Neuronal stem cell (in vitro differentiated cells): ENCODE data around the gene CHD6.

Source experiments
- DNase-seq: peaks from one replicate; pipeline ENCODE4 v3.0.0-alpha.2; 2013; ENCODE audit warnings: low spot score
- H2AFZ ChIP-seq: one replicate; pipeline ENCODE4 v1.6.1; 2013; ENCODE audit warnings: mild to moderate bottlenecking, low read length, inconsistent platforms
- H2AK5ac ChIP-seq: 2 replicates; pipeline ENCODE4 v1.6.1; 2013; ENCODE audit warnings: low read depth, mild to moderate bottlenecking, inconsistent platforms, low read length, moderate library complexity, mixed read lengths
- H2BK120ac ChIP-seq: 2 replicates; pipeline ENCODE4 v1.6.1; 2013; ENCODE audit warnings: low read depth, mild to moderate bottlenecking, inconsistent platforms, low read length, moderate library complexity, mixed read lengths
- H2BK12ac ChIP-seq: one replicate; pipeline ENCODE4 v1.6.1; 2013; ENCODE audit warnings: low read length, inconsistent platforms
- H2BK15ac ChIP-seq: 2 replicates; pipeline ENCODE4 v1.6.1; 2013; ENCODE audit warnings: mild to moderate bottlenecking, low read length, inconsistent platforms, mixed read lengths
- H2BK5ac ChIP-seq: one replicate; pipeline ENCODE4 v1.6.1; 2013; ENCODE audit warnings: inconsistent platforms, mild to moderate bottlenecking, low read length, moderate library complexity
- H3K14ac ChIP-seq: one replicate; pipeline ENCODE4 v1.6.1; 2013; ENCODE audit warnings: low read length, inconsistent platforms
- H3K18ac ChIP-seq: 2 replicates; pipeline ENCODE4 v1.6.1; 2013; ENCODE audit warnings: low read length, inconsistent platforms
- H3K23ac ChIP-seq: 2 replicates; pipeline ENCODE4 v1.6.1; 2013; ENCODE audit warnings: low read depth, mild to moderate bottlenecking, mixed read lengths, low read length, inconsistent platforms; ENCODE audit not compliant: poor library complexity
- H3K27ac ChIP-seq: replicated peaks from 3 replicates; pipeline ENCODE4 v1.5.1; 2013; ENCODE audit warnings: low read length, inconsistent platforms
- H3K27me3 ChIP-seq, 3 experiments: 2 replicates each; pipeline ENCODE4 v1.6.1; 2013; ENCODE audit warnings: low read length in 3 of 3, mild to moderate bottlenecking in 2 of 3, inconsistent platforms in 1 of 3, low read depth in 1 of 3, mixed read lengths in 1 of 3, moderate library complexity in 1 of 3; ENCODE audit not compliant: control insufficient read depth in 3 of 3, insufficient read depth in 3 of 3
- H3K36me3 ChIP-seq, 2 donors: replicated peaks in 1 of 2; 2 replicates each; pipeline ENCODE4 v1.6.1; 2013; ENCODE audit warnings: low read length in 2 of 2; ENCODE audit not compliant: control insufficient read depth in 2 of 2, insufficient read depth in 2 of 2
- H3K4ac ChIP-seq: 2 replicates; pipeline ENCODE4 v1.6.1; 2013; ENCODE audit warnings: inconsistent platforms, mild to moderate bottlenecking, low read length, moderate library complexity
- H3K4me1 ChIP-seq, 2 donors: 1 replicate in 1 of 2; 2 replicates in 1 of 2; pipeline ENCODE4 v1.6.1; 2013; ENCODE audit warnings: low read length in 2 of 2, low read depth in 1 of 2; ENCODE audit not compliant: control insufficient read depth in 2 of 2, insufficient read depth in 1 of 2
- H3K4me2 ChIP-seq: one replicate; pipeline ENCODE4 v1.6.1; 2013; ENCODE audit warnings: mild to moderate bottlenecking, low read length, inconsistent platforms; ENCODE audit not compliant: insufficient read depth, poor library complexity, severe bottlenecking
- H3K4me3 ChIP-seq, 2 donors: 2 replicates each; pipeline ENCODE4 v1.5.1; 2013; ENCODE audit warnings: low read length in 2 of 2, mild to moderate bottlenecking in 2 of 2, inconsistent platforms in 1 of 2, moderate library complexity in 1 of 2
- H3K79me1 ChIP-seq: one replicate; pipeline ENCODE4 v1.6.1; 2013; ENCODE audit warnings: low read depth, mild to moderate bottlenecking, inconsistent platforms, low read length, moderate library complexity
- H3K9ac ChIP-seq: one replicate; pipeline ENCODE4 v1.6.1; 2013; ENCODE audit warnings: mild to moderate bottlenecking, low read depth, low read length, inconsistent platforms; ENCODE audit not compliant: poor library complexity
- H3K9me3 ChIP-seq, 2 donors: replicated peaks in 1 of 2; 2 replicates each; pipeline versions ENCODE3 to v1.6.1; 2013; ENCODE audit warnings: low read length in 2 of 2, mild to moderate bottlenecking in 2 of 2, inconsistent platforms in 1 of 2, low read depth in 1 of 2, mixed read lengths in 1 of 2, moderate library complexity in 1 of 2; ENCODE audit not compliant: control insufficient read depth in 2 of 2, insufficient read depth in 1 of 2
- H4K8ac ChIP-seq: one replicate; pipeline ENCODE4 v1.6.1; 2013; ENCODE audit warnings: low read depth, mild to moderate bottlenecking, inconsistent platforms, low read length, moderate library complexity
- H4K91ac ChIP-seq: one replicate; pipeline ENCODE4 v1.6.1; 2013; ENCODE audit warnings: low read length, low read depth, mild to moderate bottlenecking, inconsistent platforms; ENCODE audit not compliant: poor library complexity
- WGBS, 2 donors: extraction: QIAGEN DNeasy Blood & Tissue Kit; methylation state at CpG; one replicate each; pipeline ENCODE4 v1.1.7; 2013; ENCODE audit warnings: missing lambda C conversion rate in 2 of 2, mixed read lengths in 1 of 2; ENCODE audit not compliant: insufficient read length in 2 of 2, insufficient replicate concordance in 1 of 2; ENCODE audit errors: extremely low coverage in 2 of 2; 5-methylcytosine and 5-hydroxymethylcytosine counted together

The CHD6 gene

DNA sequence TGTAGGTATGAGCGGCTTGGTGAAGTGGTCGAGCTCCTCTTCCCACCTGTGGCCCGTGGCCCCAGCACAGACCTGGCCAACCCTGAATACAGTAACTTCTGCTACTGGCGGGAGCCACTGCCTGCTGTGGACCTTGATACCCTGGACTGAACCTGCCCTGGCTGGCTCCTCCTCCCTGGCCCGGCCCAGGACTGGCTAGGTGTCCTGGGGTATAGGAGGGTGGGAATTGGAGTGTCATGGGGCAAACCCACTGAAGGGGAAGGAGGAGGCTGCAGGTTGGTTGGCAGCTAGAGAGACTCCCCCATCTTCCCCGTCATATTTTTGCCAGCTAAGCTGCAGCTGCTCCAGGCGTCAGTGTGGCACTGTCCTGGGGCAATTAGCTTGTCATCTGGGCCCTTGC is 259.5 kb downstream of the CHD6 start:
- no CpG with 5 or more reads among the region's 7 CpGs for WGBS, 2 donors
- Histone ChIP-seq H2BK12ac (no peak overlapping the region), H3K4me3 (no peak overlapping the region)

DNA sequence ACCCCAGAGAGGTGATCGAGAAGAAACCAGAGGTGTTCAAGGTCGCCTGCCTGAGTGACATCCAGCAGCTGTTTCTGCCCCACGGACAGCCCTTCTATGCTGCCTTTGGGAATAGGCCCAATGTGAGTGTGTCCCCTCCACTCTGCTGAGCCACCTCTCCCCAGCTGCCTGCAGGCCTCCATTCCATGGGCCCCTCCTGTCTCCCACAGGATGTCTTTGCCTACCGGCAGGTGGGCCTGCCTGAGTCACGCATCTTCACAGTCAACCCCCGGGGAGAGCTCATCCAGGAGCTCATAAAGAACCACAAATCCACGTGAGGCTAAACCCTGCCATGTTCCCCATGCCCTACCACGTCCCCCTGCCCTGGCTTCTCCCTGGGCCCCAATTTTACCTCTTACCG is 259.9 kb downstream of the CHD6 start:
- peaks cover 4 to 5% of the 10 kb centered on the region in 2 donors for H3K36me3 ChIP-seq
- H4K8ac ChIP-seq, result no peak overlapping the region
- H3K4me1 ChIP-seq, result no peaks in the 10 kb centered on the region
- no peak overlapping the region for H2BK15ac ChIP-seq
- no peak overlapping the region for H2AK5ac ChIP-seq
- no peak overlapping the region for H3K18ac ChIP-seq
- no peak overlapping the region for H3K23ac ChIP-seq
- no peak overlapping the region for H2AFZ ChIP-seq
- H3K79me1 ChIP-seq, result no peaks in the 10 kb centered on the region
- H2BK5ac ChIP-seq, result no peak overlapping the region
- no peak overlapping the region for H3K4me2 ChIP-seq
- H3K4me3 ChIP-seq, result peak overlapping the region in 1 of 2 donors; percentile 20
- H2BK12ac ChIP-seq, result no peak overlapping the region
- no peak for DNase-seq
- H3K14ac ChIP-seq, result no peak overlapping the region
- H3K9ac ChIP-seq, result no peak overlapping the region
- no peak overlapping the region for H3K4ac ChIP-seq
- H2BK120ac ChIP-seq, result no peak overlapping the region
- no CpG with 5 or more reads among the region's 9 CpGs for WGBS, 2 donors
- H3K9me3 ChIP-seq, result peaks cover 0 to 2% of the 10 kb centered on the region in 2 donors
- H3K27ac ChIP-seq, result no peak overlapping the region
- H3K27me3 ChIP-seq, result no peaks in the 10 kb centered on the region
- H4K91ac ChIP-seq, result no peak overlapping the region

More for the DNA sequence above, 259.5 kb downstream of the CHD6 start:
- H3K36me3 ChIP-seq, result peaks cover 4 to 5% of the 10 kb centered on the region in 2 donors
- peak overlapping the region; percentile 5 for H3K23ac ChIP-seq
- no peak overlapping the region for H2BK120ac ChIP-seq
- H3K18ac ChIP-seq, result peak overlapping the region; percentile 23
- no peak overlapping the region for H3K9ac ChIP-seq
- H4K8ac ChIP-seq, result no peak overlapping the region
- H3K14ac ChIP-seq, result no peak overlapping the region
- no peaks in the 10 kb centered on the region for H3K79me1 ChIP-seq
- H2BK5ac ChIP-seq, result no peak overlapping the region
- H2BK15ac ChIP-seq, result no peak overlapping the region
- DNase-seq, result no peak
- H3K4me1 ChIP-seq, result no peaks in the 10 kb centered on the region
- H2AK5ac ChIP-seq, result no peak overlapping the region
- no peak overlapping the region for H4K91ac ChIP-seq
- H3K27me3 ChIP-seq, result no peaks in the 10 kb centered on the region
- no peak overlapping the region for H3K4ac ChIP-seq
- H3K4me2 ChIP-seq, result no peak overlapping the region
- H2AFZ ChIP-seq, result no peak overlapping the region
- H3K9me3 ChIP-seq, result peaks cover 0 to 2% of the 10 kb centered on the region in 2 donors
- no peak overlapping the region for H3K27ac ChIP-seq

DNA sequence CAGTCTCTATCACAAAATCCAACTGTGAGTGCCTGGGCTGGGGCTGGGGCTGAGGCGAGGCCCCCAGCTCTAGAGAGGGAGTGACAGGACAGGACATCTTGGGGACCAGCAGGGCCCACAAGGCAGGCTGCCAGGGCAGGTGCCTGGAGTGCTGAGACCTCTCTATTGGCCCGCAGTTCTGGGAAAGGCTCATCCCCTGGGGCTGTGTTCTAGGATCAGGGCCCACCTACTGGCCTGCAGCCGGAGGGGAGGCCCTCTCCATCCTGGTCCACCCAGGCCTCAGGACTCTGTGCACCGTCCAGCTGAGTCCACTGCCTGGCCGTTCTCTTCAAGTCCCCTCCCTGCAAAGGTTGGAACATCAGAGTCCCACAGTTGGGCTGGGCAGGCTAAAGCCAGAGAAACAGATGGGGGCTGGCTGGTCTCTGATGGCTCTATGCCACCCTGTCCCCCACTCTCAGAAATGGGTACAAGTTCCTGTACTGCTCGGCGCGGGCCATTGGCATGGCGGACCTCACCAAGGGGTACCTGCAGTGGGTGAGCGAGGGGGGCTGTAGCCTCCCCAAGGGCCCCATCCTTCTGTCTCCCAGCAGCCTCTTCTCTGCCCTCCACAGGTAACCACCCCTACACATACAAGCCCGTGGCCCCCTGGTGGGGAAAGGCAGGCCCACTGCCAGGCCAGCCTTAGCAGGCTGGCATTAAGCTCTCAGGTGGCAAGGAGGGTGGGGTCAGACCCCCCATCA is 260.6 kb downstream of the CHD6 start:
- Histone ChIP-seq H3K79me1 (no peaks in the 10 kb centered on the region), H3K23ac (no peak overlapping the region), H3K9ac (no peak overlapping the region), H3K14ac (no peak overlapping the region), H2AK5ac (no peak overlapping the region), H3K27ac (no peak overlapping the region), H4K91ac (no peak overlapping the region), H3K27me3 (no peaks in the 10 kb centered on the region), H2BK12ac (no peak overlapping the region), H3K4me3 (no peak overlapping the region), H2AFZ (no peak overlapping the region), H3K4ac (no peak overlapping the region), H4K8ac (no peak overlapping the region), H2BK5ac (no peak overlapping the region), H3K18ac (peak overlapping the region; percentile 21), H2BK120ac (no peak overlapping the region), H3K4me2 (no peak overlapping the region), H3K4me1 (no peaks in the 10 kb centered on the region), H3K36me3 (peaks cover 4 to 5% of the 10 kb centered on the region in 2 donors), H2BK15ac (no peak overlapping the region), H3K9me3 (peaks cover 0 to 2% of the 10 kb centered on the region in 2 donors)
- no peak for DNase-seq
- no CpG with 5 or more reads among the region's 11 CpGs for WGBS, 2 donors

DNA sequence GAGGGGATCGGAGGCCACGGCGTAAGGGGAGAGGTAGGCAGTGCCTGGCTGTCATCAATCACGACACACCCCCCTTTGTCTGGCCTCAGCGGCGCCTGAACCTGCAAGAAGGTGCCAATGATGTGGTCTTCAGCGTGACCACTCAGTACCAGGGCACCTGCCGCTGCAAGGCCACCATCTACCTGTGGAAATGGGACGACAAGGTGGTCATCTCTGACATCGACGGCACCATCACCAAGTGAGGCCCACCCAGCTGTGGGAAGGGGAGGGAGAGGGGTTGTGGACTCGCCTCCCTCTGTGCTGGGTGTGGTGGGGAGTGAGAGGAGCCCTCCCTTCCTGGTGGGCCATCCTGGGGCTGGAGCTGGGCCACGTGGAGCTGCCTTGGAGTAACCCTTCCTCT is 261.2 kb downstream of the CHD6 start:
- DNase-seq, result no peak
- Histone ChIP-seq H3K14ac (no peak overlapping the region), H4K8ac (no peak overlapping the region), H3K27me3 (no peaks in the 10 kb centered on the region), H3K79me1 (no peaks in the 10 kb centered on the region), H3K9ac (no peak overlapping the region), H2AFZ (no peak overlapping the region), H3K27ac (no peak overlapping the region), H3K23ac (no peak overlapping the region), H2BK5ac (no peak overlapping the region), H3K9me3 (peaks cover 0 to 2% of the 10 kb centered on the region in 2 donors), H3K18ac (peak overlapping the region; percentile 11), H3K4me3 (peak overlapping the region in 1 of 2 donors; percentile 2), H2BK12ac (no peak overlapping the region), H3K4ac (peak overlapping the region; percentile 5), H2BK120ac (no peak overlapping the region), H2AK5ac (peak overlapping the region; percentile 25), H3K4me1 (no peaks in the 10 kb centered on the region), H3K36me3 (peaks cover 4 to 5% of the 10 kb centered on the region in 2 donors), H4K91ac (no peak overlapping the region), H2BK15ac (no peak overlapping the region), H3K4me2 (no peak overlapping the region)
- no CpG with 5 or more reads among the region's 13 CpGs for WGBS, 2 donors
